Stomach (tissue), 9 donors: Measurements from ENCODE around the gene LRRC46. TPM values are rescaled to one million over a fixed set of nuclear protein-coding genes. Genes with fewer than 3 reads are reported as not detected.

Source experiments
- DNase-seq, 2 donors: peaks; one replicate each; pipeline versions ENCODE4 v3.0.0 to v3.0.0-alpha.2; 2013 to 2019
- H3K27ac ChIP-seq, 5 donors: fragments of 200-600 bp in 4 of 5; sonication (generic) in 4 of 5; one replicate each; pipeline ENCODE4 v1.5.1; 2013 to 2019; ENCODE audit warnings: mild to moderate bottlenecking in 1 of 5, moderate library complexity in 1 of 5
- H3K27me3 ChIP-seq, 3 donors: fragments of 200-600 bp; sonication (generic); one replicate each; pipeline ENCODE4 v1.5.1; 2017 to 2019; ENCODE audit warnings: mixed run types in 1 of 3
- H3K36me3 ChIP-seq, 4 donors: fragments of 200-600 bp; sonication (generic); 1 replicate in 3 of 4; 2 replicates in 1 of 4; pipeline ENCODE4 v1.5.1; 2016 to 2019
- H3K4me1 ChIP-seq, 4 donors: fragments of 200-600 bp; sonication (generic); one replicate each; pipeline ENCODE4 v1.5.1; 2016 to 2019
- H3K4me3 ChIP-seq, 4 donors: fragments of 200-600 bp; sonication (generic) in 3 of 4; one replicate each; pipeline ENCODE4 v1.5.1; 2016 to 2019; ENCODE audit warnings: mild to moderate bottlenecking in 1 of 4
- H3K9me3 ChIP-seq, 4 donors: fragments of 200-600 bp; sonication (generic); one replicate each; pipeline ENCODE4 v1.5.1; 2016 to 2019
- CTCF ChIP-seq, 7 experiments: fragments of 450-650 bp in 4 of 7; fragments of 200-600 bp in 3 of 7; sonication (generic) in 3 of 7; IDR thresholded peaks; one replicate each; pipeline ENCODE4 v1.5.1; 2016 to 2019; ENCODE audit warnings: antibody characterized with exemption in 7 of 7, control low read depth in 2 of 7, mild to moderate bottlenecking in 1 of 7
- EP300 ChIP-seq: sonication (generic); formaldehyde crosslinking; IDR thresholded peaks from one replicate; pipeline ENCODE4 v1.6.1; 2017; ENCODE audit warnings: antibody characterized with exemption
- POLR2A ChIP-seq, 4 donors: fragments of 450-650 bp; IDR thresholded peaks; one replicate each; pipeline ENCODE4 v1.6.1; 2016; ENCODE audit warnings: antibody characterized with exemption in 4 of 4, control low read depth in 2 of 4, mild to moderate bottlenecking in 1 of 4, moderate library complexity in 1 of 4
- POLR2AphosphoS5 ChIP-seq, 3 donors: sonication (generic); formaldehyde crosslinking; IDR thresholded peaks; one replicate each; pipeline ENCODE4 v1.6.1; 2016; ENCODE audit warnings: antibody characterized with exemption in 3 of 3
- WGBS, 5 donors: extraction: QIAGEN DNeasy Blood & Tissue Kit in 3 of 5; methylation state at CpG; one replicate each; pipeline versions ENCODE4 v1.1.5 to v1.1.7; 2013 to 2018; 5-methylcytosine and 5-hydroxymethylcytosine counted together
- intact Hi-C: fragments of 100-400 bp; cut with DNase I; formaldehyde crosslinking; loops from one replicate; pipeline ENCODE4 v1.15.1; 2023; ENCODE audit warnings: low total_unique reads
- polyA plus RNA-seq, 3 donors: library from polyadenylated mRNA; stranded (reverse); fragments of 200-250 nt; gene quantifications; one replicate each; pipeline ENCODE4 v1.2.3, GENCODE V29; 2013
- total RNA-seq, 5 donors: library from RNA; depleted of rRNA; stranded (reverse); fragments of >200 nt; gene quantifications; one replicate each; pipeline versions ENCODE4 v1.1.0 to v1.2.3, GENCODE V29; 2014 to 2016
- donor health status: healthy with polysubstance abuse.
- donor health status: Bipolar disorder and iron deficiency.
- donor health status: healthy.

The LRRC46 gene
- total and polyA plus RNA-seq, 8 donors = 0.31 to 0.75 (median 0.48) TPM; not detected in 5

DNA sequence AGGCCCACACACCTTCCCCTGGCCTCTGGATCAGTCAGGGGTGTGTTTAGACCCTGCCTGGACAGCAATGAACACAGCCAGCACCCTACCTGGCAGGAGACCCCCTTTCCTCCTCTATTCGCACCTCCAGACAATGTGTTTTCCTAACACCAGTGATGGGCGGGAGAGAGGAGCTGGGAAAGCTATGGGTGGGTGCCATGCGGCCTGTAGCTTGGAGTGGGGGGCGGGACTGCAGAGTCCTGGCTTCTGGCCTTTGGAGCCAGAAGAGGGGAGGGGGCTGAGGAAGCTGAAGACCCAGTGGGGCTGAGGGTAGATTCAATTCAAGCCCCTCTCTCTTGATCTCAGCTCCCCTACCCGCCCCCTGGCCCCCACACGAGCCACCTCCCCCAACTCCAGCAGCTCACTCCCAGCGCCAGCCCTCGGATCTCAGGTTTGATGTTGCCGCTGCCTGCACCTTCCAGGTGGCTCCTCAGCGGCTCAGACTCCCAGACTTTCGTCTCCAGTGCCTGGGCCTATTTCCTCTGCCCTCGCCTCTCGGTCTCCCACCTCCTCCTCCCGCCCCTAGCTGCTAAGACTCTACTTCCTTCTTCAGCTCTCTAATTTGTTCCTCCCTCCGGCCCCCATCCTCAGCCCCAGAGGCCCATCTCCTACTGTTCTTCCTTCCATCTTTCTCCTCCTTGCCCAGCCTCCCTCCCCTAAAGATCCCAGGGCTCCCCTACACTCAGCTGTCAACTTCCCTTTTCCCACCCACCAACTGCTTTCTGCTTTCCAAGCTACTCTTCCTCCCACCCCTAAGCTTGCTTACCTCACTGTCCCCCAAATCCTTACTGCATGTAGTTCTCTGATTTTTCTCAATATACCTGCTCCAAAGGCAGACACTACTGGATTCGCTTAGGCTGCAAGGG is 26.3 kb downstream of the LRRC46 start:
- DNase-seq = no peak
- 68 to 82% (median 72%) methylated on average over 14 to 16 of the region's 16 CpGs for WGBS, 5 donors
- TF ChIP-seq EP300 (no peak), POLR2A (IDR thresholded peaks at IDR 0.05) (no peak), POLR2AphosphoS5 (IDR thresholded peaks at IDR 0.05) (no peak), CTCF (IDR thresholded peaks at IDR 0.05) (no peak)
- Histone ChIP-seq H3K27me3 (peaks cover 16 to 84% (median 48%) of the 10 kb centered on the region in 3 donors), H3K4me3 (no peak overlapping the region), H3K9me3 (no peaks in the 10 kb centered on the region), H3K4me1 (no peaks in the 10 kb centered on the region), H3K27ac (no peak overlapping the region), H3K36me3 (no peaks in the 10 kb centered on the region)
- intact Hi-C loops = no loop called here

DNA sequence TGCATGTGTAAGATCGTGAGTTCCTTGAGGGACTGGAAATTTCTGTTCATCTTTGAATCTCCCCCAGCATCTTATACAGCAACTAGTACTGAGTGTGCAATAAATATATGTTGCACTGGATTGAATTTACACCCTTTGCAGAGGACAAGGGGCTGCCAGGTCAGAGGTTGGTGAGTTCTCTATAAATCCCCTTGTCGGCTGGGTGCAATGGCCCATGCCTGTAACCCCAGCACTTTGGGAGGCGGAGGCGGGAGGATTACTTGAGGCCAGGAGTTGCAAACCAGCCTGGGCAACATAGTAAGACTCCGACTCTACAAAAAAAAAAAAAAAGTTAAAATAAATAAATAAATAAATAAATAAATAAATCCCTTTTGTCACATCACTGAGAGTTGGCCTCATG is 28.9 kb downstream of the LRRC46 start:
- DNase-seq = no peak
- Histone ChIP-seq H3K36me3 (no peaks in the 10 kb centered on the region), H3K4me1 (no peaks in the 10 kb centered on the region), H3K9me3 (no peaks in the 10 kb centered on the region), H3K27me3 (peaks cover 3 to 69% (median 23%) of the 10 kb centered on the region in 3 donors), H3K27ac (no peak overlapping the region), H3K4me3 (no peak overlapping the region)
- intact Hi-C loops = no loop called here
- TF ChIP-seq POLR2A (IDR thresholded peaks at IDR 0.05) (no peak), EP300 (no peak)
- WGBS, 5 donors = 84 to 93% (median 86%) methylated on average over 5 of the region's 5 CpGs

- TF ChIP-seq POLR2AphosphoS5 (IDR thresholded peaks at IDR 0.05) (no peak), CTCF (IDR thresholded peaks at IDR 0.05) (no peak), POLR2A (IDR thresholded peaks at IDR 0.05) (no peak), EP300 (no peak)
- 63 to 74% (median 71%) methylated on average over 7 of the region's 7 CpGs for WGBS, 5 donors
- DNase-seq = no peak
- Histone ChIP-seq H3K9me3 (no peaks in the 10 kb centered on the region), H3K27me3 (peaks cover 0 to 69% (median 6%) of the 10 kb centered on the region in 3 donors), H3K4me3 (no peak overlapping the region), H3K27ac (no peak overlapping the region), H3K36me3 (no peaks in the 10 kb centered on the region), H3K4me1 (no peaks in the 10 kb centered on the region)
- intact Hi-C loops = no loop called here
Measured at GRCh38 chr17:47862621-47863440, 31.4 kb downstream of the LRRC46 start.

- no peaks in the 10 kb centered on the region for H3K36me3 ChIP-seq
- TF ChIP-seq CTCF (IDR thresholded peaks at IDR 0.05) (no peak), EP300 (no peak), POLR2A (IDR thresholded peaks at IDR 0.05) (no peak), POLR2AphosphoS5 (IDR thresholded peaks at IDR 0.05) (no peak)
- peaks cover 0 to 71% (median 5%) of the 10 kb centered on the region in 3 donors for H3K27me3 ChIP-seq
- intact Hi-C loops = no loop called here
- no peak overlapping the region for H3K27ac ChIP-seq
- no peaks in the 10 kb centered on the region for H3K4me1 ChIP-seq
- H3K9me3 ChIP-seq = no peaks in the 10 kb centered on the region
- 47 to 73% (median 61%) methylated on average over 7 of the region's 7 CpGs for WGBS, 5 donors
- no peak overlapping the region for H3K4me3 ChIP-seq
- no peak for DNase-seq
Measured at GRCh38 chr17:47864791-47865216, 33.3 kb downstream of the LRRC46 start.
